ENCODE measurements around the gene RNF31. TPM values are rescaled to one million over a fixed set of nuclear protein-coding genes. Genes with fewer than 3 reads are reported as not detected.
A peak's percentile ranks its signal among the peaks of the same experiment; 100 is the strongest.

Gene RNF31
- total and polyA plus RNA-seq, 2 of the 13 experiments (the other 11 are each of a cell fraction or from before 2014, with no cell fraction given), result 48.2 to 86.8 TPM

- TF ChIP-seq ATF7 (IDR thresholded peaks at IDR 0.05), result no peak
- peak; percentile 82 for TF ChIP-seq ATF7 (CRISPR knock-in tag; IDR thresholded peaks at IDR 0.05)
- TF ChIP-seq BATF2 (CRISPR knock-in tag; IDR thresholded peaks at IDR 0.05), result no peak
- TF ChIP-seq TARDBP (CRISPR knock-in tag; IDR thresholded peaks at IDR 0.05), result peak; percentile 81
- no peak; the same call in 1 of the 2 replicates for TF ChIP-seq ZNF652 (CRISPR knock-in tag; IDR thresholded peaks at IDR 0.05; ENCODE audit: borderline replicate concordance, low read depth)
- peak; percentile 97 for TF ChIP-seq MZF1 (CRISPR knock-in tag; IDR thresholded peaks at IDR 0.05; ENCODE audit: borderline replicate concordance)
- peak; percentile 15; the same call in 1 of the 2 replicates for TF ChIP-seq SSRP1 (CRISPR knock-in tag; IDR thresholded peaks at IDR 0.05)
- TF ChIP-seq ZNF441 (CRISPR knock-in tag; IDR thresholded peaks at IDR 0.05; ENCODE audit: borderline replicate concordance), result peak; percentile 82
- peak in 1 of 2 experiments; percentile 98; a peak in 2 of 4 replicates for TF ChIP-seq KLF16 (CRISPR knock-in tag; IDR thresholded peaks at IDR 0.05)
- 0 out of 2 replicates have a peak, but pooled peaks have one; percentile 82 for TF ChIP-seq ZNF10 (CRISPR knock-in tag; IDR thresholded peaks at IDR 0.05; ENCODE audit: borderline replicate concordance, low read depth)
- TF ChIP-seq GLI4 (CRISPR knock-in tag; IDR thresholded peaks at IDR 0.05; ENCODE audit: borderline replicate concordance), result peak; percentile 99
- peak; percentile 94 for TF ChIP-seq HOXA5 (CRISPR knock-in tag; IDR thresholded peaks at IDR 0.05)
- TF ChIP-seq ETV5 (CRISPR knock-in tag; IDR thresholded peaks at IDR 0.05; ENCODE audit: borderline replicate concordance), result peak; percentile 79
- TF ChIP-seq GATAD2A (CRISPR knock-in tag; IDR thresholded peaks at IDR 0.05), result peak; percentile 0
- peak; percentile 88; the same call in 1 of the 2 replicates for TF ChIP-seq ZNF34 (CRISPR knock-in tag; IDR thresholded peaks at IDR 0.05; ENCODE audit: borderline replicate concordance)
- no peak; the same call in 1 of the 2 replicates for TF ChIP-seq ARHGAP35 (CRISPR knock-in tag; IDR thresholded peaks at IDR 0.05; ENCODE audit: borderline replicate concordance)
- TF ChIP-seq BCL3 (CRISPR knock-in tag; IDR thresholded peaks at IDR 0.05), result peak; percentile 97
- peak; percentile 87 for TF ChIP-seq THRA (CRISPR knock-in tag; IDR thresholded peaks at IDR 0.05; ENCODE audit: borderline replicate concordance)
- no peak; the same call in none of the 2 replicates for TF ChIP-seq ZNF616 (CRISPR knock-in tag; IDR thresholded peaks at IDR 0.05; ENCODE audit: low read depth)
- peak; percentile 81 for TF ChIP-seq MLX (CRISPR knock-in tag; IDR thresholded peaks at IDR 0.05)
- peak; percentile 92 for TF ChIP-seq ZNF800 (CRISPR knock-in tag; IDR thresholded peaks at IDR 0.05)
- no peak for TF ChIP-seq JARID2 (CRISPR knock-in tag; IDR thresholded peaks at IDR 0.05; ENCODE audit: insufficient replicate concordance)
- peak; percentile 96 for TF ChIP-seq MEIS1 (CRISPR knock-in tag; IDR thresholded peaks at IDR 0.05; ENCODE audit: borderline replicate concordance)
- TF ChIP-seq ZNF703 (CRISPR knock-in tag; IDR thresholded peaks at IDR 0.05; ENCODE audit: borderline replicate concordance), result no peak
Measured at GRCh38 chr14:24141097-24141880, 6.0 kb upstream of the RNF31 start, which contains the start of gene EMC9 (continued).

Data from HepG2 (cell line).